Heart left ventricle (tissue), 16 donors: ENCODE results near the gene DNAL1. TPM values are rescaled to one million over a fixed set of nuclear protein-coding genes. Genes with fewer than 3 reads are reported as not detected.
A peak's percentile ranks its signal among the peaks of the same experiment; 100 is the strongest.

Experiments
- ATAC-seq, 4 donors: fragments of 200-7000 bp; cut with Tn5 transposase; one replicate each; pipeline ENCODE4 v1.9.1; 2020 to 2022; ENCODE audit warnings: moderate library complexity in 4 of 4, mild to moderate bottlenecking in 3 of 4, moderate number of reproducible peaks in 1 of 4
- DNase-seq, 5 donors: peaks; one replicate each; pipeline ENCODE4 v3.0.0-alpha.2; 2020
- H3K27ac ChIP-seq, 12 donors: fragments of 200-600 bp; sonication (generic) in 4 of 12; one replicate each; pipeline versions ENCODE4 v1.5.0 to v1.8.0; 2016 to 2022; ENCODE audit warnings: mild to moderate bottlenecking in 2 of 12
- H3K27me3 ChIP-seq, 9 donors: fragments of 200-600 bp; sonication (generic) in 2 of 9; one replicate each; pipeline versions ENCODE4 v1.5.1 to v1.8.0; 2016 to 2022; ENCODE audit warnings: mild to moderate bottlenecking in 3 of 9
- H3K36me3 ChIP-seq, 9 donors: fragments of 200-600 bp; sonication (generic) in 2 of 9; one replicate each; pipeline versions ENCODE4 v1.5.0 to v1.8.0; 2018 to 2022; ENCODE audit warnings: mild to moderate bottlenecking in 2 of 9
- H3K4me1 ChIP-seq, 12 donors: fragments of 200-600 bp; sonication (generic) in 4 of 12; one replicate each; pipeline versions ENCODE4 v1.5.0 to v1.8.0; 2016 to 2022; ENCODE audit warnings: mild to moderate bottlenecking in 3 of 12
- H3K4me3 ChIP-seq, 12 donors: fragments of 200-600 bp; sonication (generic) in 4 of 12; one replicate each; pipeline versions ENCODE4 v1.5.0 to v1.8.0; 2017 to 2022; ENCODE audit warnings: mild to moderate bottlenecking in 9 of 12, moderate library complexity in 4 of 12
- H3K9me3 ChIP-seq, 12 donors: fragments of 200-600 bp; sonication (generic) in 4 of 12; one replicate each; pipeline versions ENCODE4 v1.5.0 to v1.8.0; 2016 to 2022; ENCODE audit warnings: mild to moderate bottlenecking in 1 of 12
- POLR2A ChIP-seq, 2 donors: fragments of 450-650 bp; IDR thresholded peaks; one replicate each; pipeline ENCODE4 v1.6.1; 2017; ENCODE audit warnings: antibody characterized with exemption in 2 of 2, mild to moderate bottlenecking in 2 of 2, moderate library complexity in 2 of 2
- WGBS, 4 donors: extraction: QIAGEN DNeasy Blood & Tissue Kit in 2 of 4; methylation state at CpG; one replicate each; pipeline versions ENCODE4 v1.1.5 to v1.1.7; 2013 to 2018; 5-methylcytosine and 5-hydroxymethylcytosine counted together
- intact Hi-C, 10 donors: fragments of 100-400 bp; cut with DNase I; formaldehyde crosslinking; loops; one replicate each; pipeline versions ENCODE4 v1.11.1 to v1.14.2; 2022
- polyA plus RNA-seq, 2 donors: library from polyadenylated mRNA; stranded (reverse); fragments of 200-250 nt; gene quantifications; one replicate each; pipeline ENCODE4 v1.2.3, GENCODE V29; 2013
- total RNA-seq, 9 donors: library from RNA; depleted of rRNA in 2 of 9; stranded (reverse); fragments of >200 nt in 2 of 9; fragmentation: NEBNext Ultra II Directional in 3 of 9; extraction: Animal tissue kit (Norgen Biotek cat#: 25700) in 3 of 9; gene quantifications; one replicate each; pipeline versions ENCODE4 v1.1.0 to v1.2.4, GENCODE V29; 2016 to 2023
- TF ChIP-seq, protein P1 (sequence below), 12 donors: fragments of 200-600 bp; sonication (generic) in 4 of 12; IDR thresholded peaks; one replicate each; pipeline versions ENCODE4 v1.5.0 to v1.8.0; 2018 to 2022; ENCODE audit warnings: antibody characterized with exemption in 12 of 12, mild to moderate bottlenecking in 5 of 12
- donor health status: ischemic (EF 13 %, LVEDD 7.1; RV severe dilation, severe dysfunction).
- donor health status: healthy with polysubstance abuse.
- donor health status: DM: no; HTN: yes; CAD: no.
- donor health status: DM: no; HTN: no; CAD: no.
- donor health status: ischemic (EF 25% LVEDD 6.9; RV normal size, moderate dysfunction).
- donor health status: ischemic (EF 25% LVEDD 5.7; RV mildly dilated, moderate dysfunction).
- donor health status: healthy.
- donor health status: DM: yes; HTN: yes; CAD: no.
- donor health status: ischemic (EF 35%, LVEDD 5.7; RV mildly dilated, moderate dysfunction).
- donor health status: nonischemic (EF 11% LVEDD 7.7; RV severe dilation, severe dysfunction).
- donor health status: DM: yes; HTN: yes; CAD: no.
- donor health status: PGD.
- donor health status: ischemic (EF 29% LVEDD 5.4; RV normal size, mild dysfunction).
- donor health status: nonischemic (EF 23%, LVEDD 6.1; RV moderate dilation, normal function).

DNAL1 gene
- total and polyA plus RNA-seq, 11 donors = 5.2 to 24.5 (median 13.3) TPM

DNA sequence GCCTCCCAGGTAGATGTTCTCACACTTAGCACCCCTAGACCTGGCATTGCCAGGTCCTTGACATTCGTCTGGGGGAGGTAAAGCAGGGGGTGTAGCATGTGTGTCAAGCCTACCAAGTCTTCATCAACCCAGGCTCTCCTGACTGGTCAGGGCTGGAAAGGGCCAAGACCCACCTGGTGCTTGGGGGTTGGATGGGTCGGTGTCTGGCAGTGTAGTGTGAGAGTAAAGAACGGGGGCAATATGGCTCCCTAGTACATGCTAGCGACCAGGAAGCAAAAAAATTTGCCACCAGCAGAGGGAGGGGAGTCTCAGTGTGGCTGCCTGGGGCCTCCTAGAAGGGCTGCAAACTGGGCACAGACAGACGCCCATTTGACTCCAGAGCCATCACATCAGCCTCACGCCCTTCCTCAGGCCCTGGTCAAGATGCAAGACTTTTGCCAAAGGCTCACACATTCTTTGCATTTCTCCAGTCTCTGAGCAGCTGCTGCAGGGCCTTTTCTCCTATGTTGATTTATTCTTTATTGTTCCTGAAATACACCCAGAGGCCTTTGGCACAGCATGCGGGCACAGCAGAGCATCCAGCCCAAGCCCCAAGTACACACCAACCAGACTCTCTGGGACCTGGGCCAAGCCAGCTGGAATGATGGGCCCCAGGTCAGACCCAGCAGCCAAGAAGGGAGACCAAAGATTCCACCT, 107.7 kb downstream of the DNAL1 start:
- Histone ChIP-seq H3K27me3 (no peaks in the 10 kb centered on the region), H3K4me1 (peaks cover 60 to 100% (median 100%) of the 10 kb centered on the region in 12 donors), H3K27ac (peak overlapping the region; percentile 84 to 100 (median 94)), H3K4me3 (peak overlapping the region in 3 of 12 donors; percentile 20 to 46 (median 42)), H3K36me3 (no peaks in the 10 kb centered on the region), H3K9me3 (no peaks in the 10 kb centered on the region)
- intact Hi-C loops = loop anchor here in 5 of 10 donors (5.0 kb wide), 1 partner anchor 35 kb away; no protein-coding TSS in a partner anchor
- TF ChIP-seq, protein P1, sequence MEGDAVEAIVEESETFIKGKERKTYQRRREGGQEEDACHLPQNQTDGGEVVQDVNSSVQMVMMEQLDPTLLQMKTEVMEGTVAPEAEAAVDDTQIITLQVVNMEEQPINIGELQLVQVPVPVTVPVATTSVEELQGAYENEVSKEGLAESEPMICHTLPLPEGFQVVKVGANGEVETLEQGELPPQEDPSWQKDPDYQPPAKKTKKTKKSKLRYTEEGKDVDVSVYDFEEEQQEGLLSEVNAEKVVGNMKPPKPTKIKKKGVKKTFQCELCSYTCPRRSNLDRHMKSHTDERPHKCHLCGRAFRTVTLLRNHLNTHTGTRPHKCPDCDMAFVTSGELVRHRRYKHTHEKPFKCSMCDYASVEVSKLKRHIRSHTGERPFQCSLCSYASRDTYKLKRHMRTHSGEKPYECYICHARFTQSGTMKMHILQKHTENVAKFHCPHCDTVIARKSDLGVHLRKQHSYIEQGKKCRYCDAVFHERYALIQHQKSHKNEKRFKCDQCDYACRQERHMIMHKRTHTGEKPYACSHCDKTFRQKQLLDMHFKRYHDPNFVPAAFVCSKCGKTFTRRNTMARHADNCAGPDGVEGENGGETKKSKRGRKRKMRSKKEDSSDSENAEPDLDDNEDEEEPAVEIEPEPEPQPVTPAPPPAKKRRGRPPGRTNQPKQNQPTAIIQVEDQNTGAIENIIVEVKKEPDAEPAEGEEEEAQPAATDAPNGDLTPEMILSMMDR (IDR thresholded peaks at IDR 0.05) = peak in 4 of 12 donors; percentile 22 to 35 (median 30)
- TF ChIP-seq POLR2A (IDR thresholded peaks at IDR 0.05) = no peak
- peak; percentile 58 to 73 (median 70) for ATAC-seq
- DNase-seq = peak; percentile 75 to 91 (median 84)
- WGBS, 4 donors = 35 to 48% (median 41%) methylated on average over 7 of the region's 7 CpGs

Other genes with a start within 250 kb of the DNAL1 start
- 10 to 100 TPM; 22.4 to 59.1 (median 35.0) TPM for gene NUMB, start 186.4 kb upstream of the DNAL1 start, total RNA-seq
- gene NUMB, start 186.4 kb upstream of the DNAL1 start, polyA plus RNA-seq = 10 to 100 TPM; 18.2 to 28.7 TPM
- gene RIOX1, start 154.1 kb upstream of the DNAL1 start, total RNA-seq = 10 to 100 TPM in 2 of 9 donors, 1 to 10 TPM in 7; 7.0 to 20.2 (median 9.2) TPM
- gene RIOX1, start 154.1 kb upstream of the DNAL1 start, polyA plus RNA-seq = 1 to 10 TPM; 5.0 to 7.5 TPM
- gene ACOT1, start 107.8 kb upstream of the DNAL1 start, total RNA-seq = 10 to 100 TPM in 7 of 9 donors, 1 to 10 TPM in 2; 6.0 to 34.4 (median 27.0) TPM
- gene ACOT1, start 107.8 kb upstream of the DNAL1 start, polyA plus RNA-seq = 10 to 100 TPM in 1 of 2 donors, 1 to 10 TPM in 1; 8.4 to 17.2 TPM
- gene HEATR4, start 86.0 kb upstream of the DNAL1 start, total RNA-seq = under 1 TPM in 5 of 9 donors, not detected in 4; 0.07 to 0.50 (median 0.25) TPM
- under 1 TPM; 0.04 to 0.11 TPM for gene HEATR4, start 86.0 kb upstream of the DNAL1 start, polyA plus RNA-seq
- gene ACOT2, start 75.8 kb upstream of the DNAL1 start, total RNA-seq = 100 to 1,000 TPM; 101 to 235 (median 156) TPM
- gene ACOT2, start 75.8 kb upstream of the DNAL1 start, polyA plus RNA-seq = 100 to 1,000 TPM in 1 of 2 donors, 10 to 100 TPM in 1; 79.0 to 104 TPM
- gene ACOT4, start 53.1 kb upstream of the DNAL1 start, total RNA-seq = 1 to 10 TPM in 3 of 9 donors, under 1 TPM in 6; 0.35 to 2.4 (median 0.95) TPM
- gene ACOT4, start 53.1 kb upstream of the DNAL1 start, polyA plus RNA-seq = under 1 TPM; 0.27 to 0.62 TPM
- gene ACOT6, start 32.5 kb upstream of the DNAL1 start, total RNA-seq = under 1 TPM in 1 of 9 donors, not detected in 8; 0.36 TPM
- gene ACOT6, start 32.5 kb upstream of the DNAL1 start, polyA plus RNA-seq = not detected
- 10 to 100 TPM; 14.5 to 32.3 (median 25.9) TPM for gene PNMA1, start 69.4 kb downstream of the DNAL1 start, total RNA-seq
- 10 to 100 TPM in 1 of 2 donors, 1 to 10 TPM in 1; 7.4 to 27.3 TPM for gene PNMA1, start 69.4 kb downstream of the DNAL1 start, polyA plus RNA-seq
- gene PTGR2, start 206.8 kb downstream of the DNAL1 start, total RNA-seq = 10 to 100 TPM; 20.1 to 55.8 (median 26.3) TPM
- 10 to 100 TPM; 10.1 to 30.9 TPM for gene PTGR2, start 206.8 kb downstream of the DNAL1 start, polyA plus RNA-seq
- 10 to 100 TPM; 14.7 to 29.0 (median 20.1) TPM for gene ZNF410, start 241.9 kb downstream of the DNAL1 start, total RNA-seq
- gene ZNF410, start 241.9 kb downstream of the DNAL1 start, polyA plus RNA-seq = 10 to 100 TPM; 11.9 to 27.7 TPM